ENCODE measurements around the gene VPS37D. TPM values are rescaled to one million over a fixed set of nuclear protein-coding genes. Genes with fewer than 3 reads are reported as not detected.

VPS37D gene
- total RNA-seq, 1 experiment from 2014 or later: 0.85 TPM

GRCh38 chr7:73702665-73703064 is 35.0 kb downstream of the VPS37D start:
- no peak overlapping the region for H2BK12ac ChIP-seq (ENCODE audit: insufficient read length, low read depth, low read length)
- peaks cover 16 to 35% (median 28%) of the 10 kb centered on the region in 3 experiments for H3K36me3 Mint-ChIP-seq (ENCODE audit: insufficient read depth in 1 of 3, low read depth in 3 of 3)
- H3K4me1 Mint-ChIP-seq: peaks cover 9 to 38% of the 10 kb centered on the region in 2 experiments
- H3K9ac ChIP-seq (ENCODE audit: extremely low read depth, insufficient read length, low read length): no peak overlapping the region
- H3K14ac ChIP-seq (ENCODE audit: insufficient read depth, low read length): no peak overlapping the region
- H3K9me3 Mint-ChIP-seq: no peaks in the 10 kb centered on the region
- no CpG with 5 or more reads among the region's 18 CpGs for WGBS (ENCODE audit: extremely low coverage, insufficient read length, low lambda C conversion rate)
- no peak overlapping the region for H3K18ac ChIP-seq (ENCODE audit: insufficient read length, low read depth, low read length)
- H2BK120ac ChIP-seq (ENCODE audit: low read depth, low read length, poor library complexity, severe bottlenecking): no peak overlapping the region
- no peak for DNase-seq
- H3K79me1 ChIP-seq (ENCODE audit: insufficient read depth, low read depth, low read length, poor library complexity, severe bottlenecking): no peaks in the 10 kb centered on the region
- no peak overlapping the region for H2BK5ac ChIP-seq (ENCODE audit: insufficient read length, low read length)
- TF ChIP-seq, protein P1, sequence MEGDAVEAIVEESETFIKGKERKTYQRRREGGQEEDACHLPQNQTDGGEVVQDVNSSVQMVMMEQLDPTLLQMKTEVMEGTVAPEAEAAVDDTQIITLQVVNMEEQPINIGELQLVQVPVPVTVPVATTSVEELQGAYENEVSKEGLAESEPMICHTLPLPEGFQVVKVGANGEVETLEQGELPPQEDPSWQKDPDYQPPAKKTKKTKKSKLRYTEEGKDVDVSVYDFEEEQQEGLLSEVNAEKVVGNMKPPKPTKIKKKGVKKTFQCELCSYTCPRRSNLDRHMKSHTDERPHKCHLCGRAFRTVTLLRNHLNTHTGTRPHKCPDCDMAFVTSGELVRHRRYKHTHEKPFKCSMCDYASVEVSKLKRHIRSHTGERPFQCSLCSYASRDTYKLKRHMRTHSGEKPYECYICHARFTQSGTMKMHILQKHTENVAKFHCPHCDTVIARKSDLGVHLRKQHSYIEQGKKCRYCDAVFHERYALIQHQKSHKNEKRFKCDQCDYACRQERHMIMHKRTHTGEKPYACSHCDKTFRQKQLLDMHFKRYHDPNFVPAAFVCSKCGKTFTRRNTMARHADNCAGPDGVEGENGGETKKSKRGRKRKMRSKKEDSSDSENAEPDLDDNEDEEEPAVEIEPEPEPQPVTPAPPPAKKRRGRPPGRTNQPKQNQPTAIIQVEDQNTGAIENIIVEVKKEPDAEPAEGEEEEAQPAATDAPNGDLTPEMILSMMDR (conservative IDR thresholded peaks at IDR 0.05): no peak
- no peaks in the 10 kb centered on the region for H3K79me2 ChIP-seq (ENCODE audit: insufficient read depth, low read length)
- peaks cover 2% of the 10 kb centered on the region for H3K27me3 Mint-ChIP-seq (ENCODE audit: low read depth)
- H3K9me3 ChIP-seq (ENCODE audit: control insufficient read depth, low read depth, low read length): no peaks in the 10 kb centered on the region
- no peak overlapping the region for H3K27ac ChIP-seq (ENCODE audit: insufficient read length, low read depth, low read length)
- no peak overlapping the region for H4K91ac ChIP-seq (ENCODE audit: insufficient read length, low read depth, low read length)
- no peak overlapping the region for H3K4ac ChIP-seq (ENCODE audit: low read depth, low read length)
- H3K23me2 ChIP-seq (ENCODE audit: insufficient read length, low read depth, low read length, poor library complexity, severe bottlenecking): peaks cover 2% of the 10 kb centered on the region
- no peak overlapping the region for H4K8ac ChIP-seq (replicated peaks; ENCODE audit: insufficient read length, low read depth, low read length)
- H2AFZ ChIP-seq (ENCODE audit: low read length): no peak overlapping the region
- H2BK20ac ChIP-seq (ENCODE audit: low read depth, low read length, poor library complexity, severe bottlenecking): no peak overlapping the region
- no peak overlapping the region for H4K5ac ChIP-seq (ENCODE audit: insufficient read length, low read depth, low read length)
- H3K27ac Mint-ChIP-seq: no peak overlapping the region
- H3K27me3 ChIP-seq (ENCODE audit: insufficient read depth, low read length): no peaks in the 10 kb centered on the region
- no peak overlapping the region for H3K4me2 ChIP-seq (ENCODE audit: insufficient read depth, insufficient read length, low read length)
- no peak overlapping the region for H3K23ac ChIP-seq (ENCODE audit: insufficient read length, low read depth, low read length)
- H3K56ac ChIP-seq (ENCODE audit: insufficient read length, low read depth, low read length): no peak overlapping the region
- no peaks in the 10 kb centered on the region; the same call in 1 of the 2 replicates for H3K4me1 ChIP-seq (ENCODE audit: insufficient read depth, low read length)
- H2AK5ac ChIP-seq (ENCODE audit: insufficient read length, low read length): no peak overlapping the region
- H3K4me3 Mint-ChIP-seq: no peak overlapping the region
- no peak overlapping the region for H2BK15ac ChIP-seq (ENCODE audit: low read depth, low read length)
- no peak overlapping the region for H3T11ph ChIP-seq (ENCODE audit: low read length)
- H4K20me1 ChIP-seq (ENCODE audit: control insufficient read depth, insufficient read depth, insufficient read length): no peaks in the 10 kb centered on the region

Data from H9 (cell line).